CMK (cell line): ENCODE measurements around the gene MKNK1.
A peak's percentile ranks its signal among the peaks of the same experiment; 100 is the strongest.

Experiments
- DNase-seq: peaks from one replicate; pipeline ENCODE4 v3.0.0-alpha.2; 2010; ENCODE audit warnings: low read depth

The MKNK1 gene

DNA sequence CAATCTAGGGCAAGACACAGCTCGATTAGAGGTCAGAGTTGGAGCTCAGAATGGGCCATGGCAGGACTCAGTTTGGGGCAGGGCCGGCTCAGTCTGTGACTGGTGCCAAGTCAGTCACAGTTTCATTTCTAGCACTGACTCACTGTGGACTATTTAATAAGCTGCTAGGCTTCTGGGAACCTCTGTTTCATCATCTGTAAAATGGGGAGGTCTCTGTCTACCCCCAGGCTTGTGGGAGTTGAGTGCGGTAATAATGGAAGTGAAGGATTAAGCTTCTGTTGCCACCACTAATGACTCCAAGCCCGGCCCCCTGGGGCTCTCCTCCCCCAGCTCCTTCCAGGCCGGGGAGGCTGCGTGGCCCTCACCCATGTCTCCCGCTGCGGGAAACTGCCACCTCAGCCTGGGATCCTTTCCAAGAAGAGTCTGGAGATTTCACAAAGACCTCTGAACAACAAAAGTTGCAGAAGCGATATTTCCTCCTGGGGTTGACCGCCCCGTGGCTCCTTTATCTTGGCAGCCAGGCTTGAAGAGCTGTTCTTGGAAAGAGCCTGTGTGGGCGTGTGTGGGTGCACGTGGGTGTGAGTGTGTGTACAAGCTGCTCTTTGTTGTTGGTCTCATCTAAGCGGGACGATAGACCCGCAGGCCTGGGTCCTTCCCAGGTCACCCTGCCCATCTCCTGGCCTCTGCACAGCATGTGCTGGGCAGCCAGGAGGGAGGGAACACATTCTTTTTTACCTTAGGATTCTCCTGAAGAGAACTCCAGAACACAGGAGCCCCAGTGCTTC lies 81.7 kb downstream of the MKNK1 start:
- peak; percentile 67 for DNase-seq

DNA sequence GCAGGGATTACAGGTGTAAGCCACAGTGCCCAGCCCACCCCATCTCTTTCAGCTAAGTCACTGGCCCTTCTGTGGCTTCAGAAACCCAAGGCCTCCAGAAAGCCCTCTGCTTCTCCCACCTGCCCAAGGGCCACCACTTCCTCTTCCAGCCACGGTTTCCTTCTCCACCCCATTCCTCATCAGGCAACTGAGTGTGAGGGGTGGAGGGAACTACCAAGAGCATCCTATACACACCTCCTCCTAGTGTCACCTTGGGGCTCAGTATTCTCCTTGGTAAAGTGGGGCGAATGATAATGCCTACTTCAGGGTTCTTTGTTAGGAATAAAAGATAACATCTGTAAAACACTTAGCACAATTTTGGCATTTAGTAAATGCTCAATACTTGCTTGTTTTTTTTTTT lies 82.7 kb downstream of the MKNK1 start:
- peak; percentile 29 for DNase-seq

DNA sequence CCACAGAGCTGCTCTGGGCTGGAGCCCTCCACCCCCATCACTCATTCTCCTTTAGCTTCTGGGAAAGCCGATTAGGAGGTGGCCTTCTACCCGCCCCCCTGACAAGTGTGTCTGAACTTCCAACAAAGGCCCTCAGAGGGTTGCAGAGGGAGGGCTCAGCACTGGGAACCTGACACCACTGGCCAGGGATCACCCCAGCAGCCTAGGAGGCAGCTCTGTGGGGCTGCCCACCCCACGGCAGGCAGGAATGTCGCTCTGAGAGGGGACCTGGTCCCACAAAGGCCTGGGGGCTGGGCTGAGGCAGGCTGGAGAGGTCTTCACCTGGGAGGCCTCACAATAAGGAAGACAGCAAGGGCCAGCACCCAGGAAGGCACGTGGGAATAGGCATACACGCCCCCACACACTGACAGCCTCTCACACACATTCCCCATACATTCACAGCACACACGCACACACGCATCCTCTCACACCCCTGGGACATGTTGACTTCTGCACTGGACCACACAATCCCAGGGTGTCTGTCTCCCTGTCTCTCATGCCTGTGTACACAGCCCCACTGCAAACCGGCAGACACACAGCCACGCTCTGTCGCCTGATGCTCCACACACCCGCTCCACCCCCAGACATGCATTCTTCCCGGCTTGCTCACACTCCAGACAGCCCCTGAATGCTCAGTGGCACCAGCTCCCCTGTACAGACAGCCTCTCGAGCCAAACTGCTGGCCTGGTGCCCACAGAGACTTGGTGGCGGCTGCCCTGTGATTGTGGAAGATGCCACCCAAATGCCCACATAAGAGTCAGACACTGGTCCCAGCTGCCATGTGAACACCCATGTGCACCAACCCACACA lies 83.8 kb downstream of the MKNK1 start:
- no peak for DNase-seq

- no peak for DNase-seq
Measured at GRCh38 chr1:46519209-46519608, 84.9 kb downstream of the MKNK1 start.

DNA sequence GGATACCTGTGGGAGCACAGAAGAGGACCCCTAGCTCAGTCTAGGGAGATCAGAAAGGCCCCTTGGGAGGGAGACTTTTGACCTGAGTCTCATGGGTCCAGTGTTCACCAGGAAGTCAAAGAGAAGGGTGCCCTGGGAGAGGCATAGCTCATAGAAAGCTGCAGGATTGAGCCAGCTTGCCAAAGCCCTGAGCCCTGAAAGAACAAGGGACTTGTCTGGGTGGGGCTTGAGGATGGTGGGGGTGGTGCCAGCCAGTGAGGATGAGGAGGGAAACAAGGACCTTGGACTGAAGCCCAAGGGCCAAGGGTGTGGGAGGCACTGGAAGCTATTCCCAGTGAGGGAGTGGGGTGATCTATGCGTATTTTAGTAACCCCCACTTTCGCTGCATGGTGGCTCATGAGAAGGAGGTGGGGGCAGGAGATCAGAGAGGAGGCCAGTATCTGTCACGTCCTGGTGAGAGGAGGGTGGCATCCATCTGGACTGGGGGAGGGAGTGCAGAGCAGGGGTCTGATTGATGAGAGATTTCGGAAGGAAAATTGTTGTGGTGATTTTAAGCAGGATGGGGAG lies 86.1 kb downstream of the MKNK1 start:
- DNase-seq, result no peak

DNA sequence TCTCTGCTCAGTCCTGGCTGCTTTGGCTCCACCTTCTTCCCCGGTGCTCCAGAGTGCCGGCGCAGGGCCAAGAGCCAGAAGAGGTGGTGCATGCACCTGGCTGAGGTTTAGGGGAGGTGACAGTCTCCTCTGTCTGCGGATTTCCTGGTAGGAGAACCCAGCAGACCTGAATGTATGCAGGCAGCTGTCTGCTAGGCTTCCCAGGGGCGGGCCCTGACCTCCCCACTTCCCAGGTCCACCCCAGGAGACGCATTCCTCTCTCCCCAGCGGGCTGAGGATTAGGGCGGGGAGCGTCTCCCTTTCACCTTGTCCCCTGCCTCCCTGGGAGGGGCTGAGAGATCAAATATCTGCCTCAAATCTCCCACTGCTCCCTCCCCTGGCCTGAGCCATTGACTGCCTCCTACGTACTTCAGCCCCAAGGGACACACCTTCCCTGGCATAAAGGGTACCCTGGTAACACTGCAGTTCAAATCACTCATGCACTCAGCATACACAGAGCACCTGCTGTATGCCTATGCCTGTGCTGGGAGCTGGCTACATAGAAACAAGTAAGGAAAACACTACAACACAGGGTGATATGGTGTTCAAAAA lies 87.0 kb downstream of the MKNK1 start:
- no peak for DNase-seq

DNA sequence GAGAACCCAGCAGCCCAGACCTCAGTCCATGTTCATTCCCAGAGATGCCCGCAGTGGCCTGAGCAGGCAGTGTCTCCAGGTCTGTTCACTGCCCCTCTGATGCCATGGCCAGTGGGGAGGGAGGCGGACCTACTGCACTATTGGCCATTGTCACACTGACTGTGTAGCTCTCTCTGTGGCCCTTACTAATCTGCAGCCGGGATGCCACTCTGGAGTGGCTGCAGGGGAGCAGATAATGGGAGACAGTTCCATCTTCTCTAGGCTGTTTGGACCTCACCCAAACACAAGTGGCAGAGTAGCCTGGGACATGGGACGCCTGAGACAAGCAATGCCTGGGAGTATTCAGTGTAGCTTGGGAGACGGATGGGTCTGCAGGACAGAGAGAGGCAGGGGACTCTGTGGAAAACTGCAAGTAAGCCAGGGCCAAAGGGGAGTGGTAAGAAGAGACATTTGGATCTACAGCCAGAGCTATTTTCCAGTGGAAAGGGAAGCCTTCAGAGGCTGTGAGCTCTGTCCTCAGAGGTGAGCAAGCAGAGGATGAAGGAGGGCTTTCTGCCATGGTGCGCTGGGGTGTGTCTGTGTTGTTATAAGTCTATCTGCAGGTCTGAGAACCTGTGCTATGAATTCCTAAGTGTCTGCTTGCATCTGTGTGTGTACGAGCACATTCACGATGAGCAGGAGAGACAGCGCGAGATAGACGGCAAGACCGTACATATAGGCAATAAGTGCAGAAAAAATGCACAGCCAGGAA lies 87.7 kb downstream of the MKNK1 start:
- no peak for DNase-seq

DNA sequence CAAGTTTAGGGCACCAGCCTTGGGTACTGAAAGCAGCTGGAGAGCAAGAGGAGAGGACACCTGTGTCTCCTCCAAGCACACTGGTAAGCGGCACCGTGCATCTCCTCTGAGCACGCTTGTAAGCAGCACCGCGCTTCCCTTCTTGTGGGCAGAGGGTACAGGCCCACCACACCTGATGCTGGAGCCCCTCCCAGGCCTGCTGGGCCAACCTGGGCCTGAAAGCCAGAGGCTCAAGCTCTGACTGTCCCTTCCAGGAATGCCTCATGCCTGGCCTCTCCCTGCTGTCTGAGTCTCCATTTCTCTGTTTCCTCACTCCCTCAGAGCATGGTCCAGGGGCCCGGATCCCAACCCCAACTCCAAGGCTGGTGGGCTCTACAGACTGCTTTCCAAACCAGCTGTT lies 88.5 kb downstream of the MKNK1 start:
- no peak for DNase-seq

DNA sequence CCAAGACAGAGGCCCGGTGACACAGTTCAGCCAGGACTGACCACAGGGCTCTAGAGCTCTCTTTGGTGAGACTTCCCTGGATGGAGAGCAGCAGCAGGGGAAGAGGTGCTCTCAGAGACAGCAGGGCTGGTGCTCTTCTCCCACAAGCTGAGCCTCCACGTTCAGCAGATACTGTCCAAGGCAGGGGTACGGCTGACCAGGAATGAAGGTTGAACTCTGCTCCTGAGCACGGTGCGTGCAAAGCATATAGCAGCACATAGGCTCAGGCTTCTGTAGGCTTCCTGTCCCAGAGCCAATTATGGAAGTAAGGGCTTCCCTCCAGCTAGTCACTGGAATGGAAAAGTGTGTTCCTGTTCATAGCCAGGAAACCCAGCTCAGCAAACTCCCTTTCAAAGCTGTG lies 90.5 kb downstream of the MKNK1 start:
- DNase-seq, result no peak

GRCh38 chr1:46512792-46513190 lies 91.3 kb downstream of the MKNK1 start:
- no peak for DNase-seq

- no peak for DNase-seq
Measured at GRCh38 chr1:46512135-46512791, 91.8 kb downstream of the MKNK1 start.

- DNase-seq, result no peak
Measured at GRCh38 chr1:46510998-46511365, 93.1 kb downstream of the MKNK1 start.

DNA sequence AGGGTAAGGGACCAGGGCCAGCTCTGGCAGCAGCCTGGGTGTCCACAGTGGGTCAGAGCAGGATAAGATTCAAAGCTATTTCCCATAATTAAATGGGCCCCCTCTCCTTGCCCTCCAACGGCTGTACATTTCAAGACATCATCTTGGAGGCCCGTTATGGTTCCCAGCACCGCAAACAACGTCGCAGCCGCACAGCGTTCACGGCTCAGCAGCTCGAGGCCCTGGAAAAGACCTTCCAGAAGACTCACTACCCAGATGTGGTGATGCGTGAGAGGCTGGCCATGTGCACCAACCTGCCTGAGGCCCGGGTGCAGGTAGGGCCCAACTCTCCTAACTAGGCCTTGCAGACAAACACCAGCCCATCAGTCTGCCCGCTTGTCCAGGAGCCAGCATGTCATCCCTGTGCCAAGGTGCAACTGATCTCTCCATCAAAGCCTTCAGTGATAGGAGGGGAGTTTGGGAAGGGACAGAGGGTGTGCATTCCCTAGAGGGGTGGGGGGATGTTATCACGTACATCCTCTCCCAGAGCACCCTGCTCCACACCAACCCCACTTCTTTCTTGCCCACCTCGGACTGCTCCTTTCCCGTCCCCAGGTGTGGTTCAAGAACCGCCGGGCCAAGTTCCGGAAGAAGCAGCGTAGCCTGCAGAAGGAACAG lies 93.6 kb downstream of the MKNK1 start:
- DNase-seq, result no peak

DNA sequence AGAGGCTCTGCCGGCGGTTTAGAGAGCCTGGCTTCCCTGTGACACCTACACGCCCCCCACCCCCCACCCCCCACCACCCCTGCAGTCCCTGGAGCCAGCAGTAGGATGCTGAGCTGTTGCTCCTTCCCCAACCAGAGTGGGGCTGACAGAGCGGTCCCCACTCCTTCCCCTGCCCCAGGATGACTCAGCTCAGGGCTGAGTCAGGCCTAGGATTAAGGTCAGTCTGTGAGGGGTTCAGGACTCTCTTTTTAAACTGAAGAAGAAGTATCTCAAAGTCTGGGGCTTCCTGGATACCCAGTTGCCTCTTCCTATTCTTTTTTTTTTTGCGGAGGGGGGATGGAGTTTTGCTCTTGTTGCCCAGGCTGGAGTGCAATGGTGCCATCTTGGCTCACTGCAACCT lies 95.3 kb downstream of the MKNK1 start:
- DNase-seq, result no peak
